HG02623 (cell line): ENCODE measurements around the gene CLDN6.
A peak's percentile ranks its signal among the peaks of the same experiment; 100 is the strongest.

Experiments
- ATAC-seq: cut with Tn5 transposase; IDR thresholded peaks from one replicate; pipeline ENCODE4 v1.9.1; 2021; ENCODE audit warnings: moderate library complexity; ENCODE audit not compliant: unreplicated experiment

Gene CLDN6

DNA sequence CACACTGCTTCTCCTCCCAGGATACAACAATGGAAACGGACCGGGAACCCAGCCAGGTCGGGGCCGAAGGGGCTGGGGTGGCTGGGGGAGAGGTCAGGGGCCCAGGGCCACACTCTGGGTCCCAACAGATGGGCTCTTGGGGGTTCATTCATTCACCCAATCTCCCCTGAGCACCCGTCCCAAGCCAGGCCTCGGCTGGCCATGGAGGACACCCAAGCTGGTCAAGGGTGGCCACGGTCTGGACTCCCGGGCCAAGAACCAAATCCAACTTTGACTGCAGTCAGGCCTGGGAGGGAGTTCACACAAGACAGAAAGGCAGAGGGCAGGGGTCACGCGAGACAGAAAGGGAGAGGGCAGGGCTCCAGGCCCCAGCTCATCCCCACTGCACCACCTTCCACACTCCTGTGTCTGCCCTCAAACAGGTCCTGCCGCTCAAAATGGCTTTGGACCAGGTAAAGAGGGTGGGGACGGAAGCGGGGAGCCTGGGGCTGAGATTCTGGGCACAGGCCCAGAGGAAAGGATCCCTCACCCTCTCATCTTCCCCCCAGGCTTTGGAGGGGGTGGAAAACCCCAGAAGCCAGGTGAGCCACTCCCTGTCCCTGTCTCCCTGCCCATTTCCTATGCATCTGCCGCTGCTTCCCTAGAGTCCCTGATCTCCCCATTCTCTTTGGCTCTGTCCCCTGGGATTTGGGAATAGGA lies 25.5 kb downstream of the CLDN6 start:
- no peak for ATAC-seq

DNA sequence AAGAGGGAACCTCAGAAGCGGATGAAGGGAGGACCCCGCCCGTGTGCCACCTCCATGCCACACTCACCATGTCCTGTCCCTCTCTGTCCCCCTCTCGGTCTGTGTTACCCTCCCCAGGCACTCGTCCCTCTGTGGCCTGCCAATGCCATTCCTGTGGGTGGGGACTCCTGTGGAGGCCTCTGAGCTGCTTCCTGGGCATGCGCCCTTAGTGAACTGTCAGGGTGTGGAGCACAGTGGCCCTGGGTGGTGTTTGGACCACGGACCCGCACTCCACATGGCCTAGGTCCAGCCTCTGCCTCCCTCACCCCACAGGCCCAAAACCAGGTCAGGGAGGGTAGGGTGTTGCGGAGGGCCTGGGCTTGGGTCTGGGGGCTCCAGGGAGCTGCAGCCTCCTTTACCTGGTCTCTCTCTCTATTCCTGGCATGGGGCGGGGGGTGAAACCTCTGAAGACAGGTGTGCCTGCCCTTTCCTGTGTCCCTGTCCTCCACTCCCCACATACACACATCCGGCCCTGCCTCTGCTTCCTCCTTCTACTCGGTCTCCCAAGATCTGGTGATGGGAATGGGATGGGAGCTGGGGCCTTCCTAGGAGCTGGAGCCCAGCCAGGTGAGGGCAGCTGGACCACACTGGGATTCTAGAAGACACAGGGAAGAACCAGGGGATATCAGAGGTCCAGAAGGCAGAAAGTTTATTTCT lies 26.3 kb downstream of the CLDN6 start:
- ATAC-seq: no peak

DNA sequence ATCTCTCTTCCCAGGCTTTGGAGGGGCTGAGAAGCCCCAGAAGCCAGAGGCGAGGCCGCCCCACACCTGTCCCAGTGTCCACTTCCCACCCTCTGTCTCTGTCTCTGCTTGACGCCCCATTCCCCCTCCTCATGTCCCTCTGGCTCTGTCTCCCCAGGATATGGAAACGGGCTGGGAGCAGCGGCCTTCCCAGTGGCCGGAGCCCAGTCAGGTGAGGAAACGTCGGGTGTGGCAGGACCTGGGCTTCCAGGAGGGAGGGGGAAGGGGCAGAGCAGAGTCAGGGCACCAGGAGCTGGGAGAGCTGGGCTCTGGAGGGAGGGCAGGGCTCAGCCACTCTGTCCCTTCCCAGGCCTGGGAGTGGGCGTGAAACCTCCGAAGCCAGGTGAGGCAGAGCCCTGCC lies 27.1 kb downstream of the CLDN6 start:
- ATAC-seq: no peak

- ATAC-seq: no peak
These were observed 29.3 kb downstream of the CLDN6 start for GRCh38 chr16:2988590-2989099.

- no peak for ATAC-seq
These were observed 30.1 kb downstream of the CLDN6 start for GRCh38 chr16:2987833-2988232.

DNA sequence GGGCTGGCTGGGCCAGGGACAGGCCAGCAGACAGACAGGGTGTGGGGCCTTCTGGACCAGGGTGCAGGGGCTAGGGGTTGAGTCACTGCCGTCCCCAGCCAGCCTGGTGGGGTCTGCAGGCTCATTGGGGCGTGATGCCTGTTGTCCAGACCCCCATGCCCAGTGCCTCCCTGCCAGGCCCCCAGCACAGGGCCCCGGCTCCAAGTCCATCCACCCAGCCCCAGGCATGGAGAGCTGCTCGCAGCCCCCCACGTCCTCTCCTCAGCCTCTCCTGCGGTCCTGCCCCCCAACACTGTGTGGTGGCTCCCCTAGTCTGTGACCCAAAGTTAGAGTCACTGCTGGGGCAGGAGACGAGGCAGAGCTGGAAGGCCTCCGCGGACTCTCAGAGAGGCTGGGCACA lies 30.7 kb downstream of the CLDN6 start:
- no peak for ATAC-seq

DNA sequence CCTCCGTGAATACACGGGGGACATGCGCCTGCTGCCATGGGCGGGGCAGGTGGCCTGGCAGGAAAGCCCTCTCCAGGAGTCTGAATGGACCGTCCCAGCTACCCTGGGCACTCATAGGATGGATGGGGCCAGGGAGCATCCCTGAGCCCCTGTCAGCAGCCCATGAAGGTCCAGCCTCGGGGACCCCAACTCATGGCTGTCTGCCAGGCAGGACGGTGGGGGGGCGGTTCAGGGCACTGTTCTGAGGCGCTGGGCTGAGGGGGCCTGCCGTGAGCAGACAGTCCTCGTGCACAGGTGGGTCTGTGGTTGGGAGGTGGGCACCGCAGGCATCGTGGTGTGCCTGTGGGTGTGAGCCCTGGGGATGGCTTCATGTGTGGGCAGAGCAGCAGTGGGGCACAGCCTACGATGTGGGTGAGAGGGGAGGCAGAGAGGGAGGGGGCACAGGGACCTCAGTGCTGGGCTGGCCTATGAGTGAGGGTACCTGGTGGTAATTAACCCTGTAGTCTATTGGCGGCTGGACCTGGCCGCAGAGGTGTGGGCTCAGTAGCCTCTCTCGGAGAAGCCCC lies 31.3 kb downstream of the CLDN6 start:
- ATAC-seq: no peak

DNA sequence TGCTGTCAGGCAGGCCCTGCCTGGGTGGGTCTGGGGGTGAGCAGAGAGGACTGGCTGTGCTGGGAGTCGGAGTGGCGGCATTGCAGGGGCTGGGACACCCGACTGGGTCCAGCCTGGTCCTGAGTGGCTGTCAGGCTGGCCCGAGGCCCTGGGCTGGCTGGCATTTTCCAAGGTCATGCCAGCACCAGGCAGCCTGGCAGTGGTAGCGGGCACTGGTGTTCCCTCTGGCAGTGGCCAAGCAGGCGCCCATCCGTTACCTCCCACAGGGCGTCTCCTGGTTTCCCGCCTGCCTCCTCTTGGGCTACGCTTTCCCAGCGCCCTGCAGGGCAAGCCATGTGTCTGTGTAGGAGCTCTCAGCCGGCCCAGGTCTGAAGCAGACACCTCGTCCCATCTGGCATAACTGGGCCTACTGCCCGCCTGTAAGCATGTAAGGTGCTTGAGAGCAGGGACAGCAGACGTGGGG lies 32.1 kb downstream of the CLDN6 start:
- no peak for ATAC-seq

DNA sequence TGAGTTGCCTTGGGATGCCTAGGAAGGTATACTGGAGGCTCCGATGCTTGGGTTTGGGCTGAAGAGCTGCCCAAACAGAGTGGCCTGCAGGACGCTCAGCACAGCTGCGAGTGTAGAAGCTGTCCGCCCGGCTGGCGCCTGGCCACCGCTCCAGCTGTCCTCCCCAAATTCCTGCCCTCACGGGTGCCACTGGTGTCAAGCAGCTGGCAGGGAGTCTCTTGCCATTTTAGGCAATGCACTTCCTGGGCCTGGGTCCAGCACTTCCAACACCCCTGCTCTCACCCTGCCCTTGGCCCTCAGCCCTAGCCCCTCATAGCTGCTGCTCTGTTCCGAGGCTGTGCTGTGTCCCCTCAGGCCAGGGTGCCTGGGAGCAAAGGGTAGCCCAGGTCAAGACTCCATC lies 32.5 kb downstream of the CLDN6 start:
- ATAC-seq: no peak

DNA sequence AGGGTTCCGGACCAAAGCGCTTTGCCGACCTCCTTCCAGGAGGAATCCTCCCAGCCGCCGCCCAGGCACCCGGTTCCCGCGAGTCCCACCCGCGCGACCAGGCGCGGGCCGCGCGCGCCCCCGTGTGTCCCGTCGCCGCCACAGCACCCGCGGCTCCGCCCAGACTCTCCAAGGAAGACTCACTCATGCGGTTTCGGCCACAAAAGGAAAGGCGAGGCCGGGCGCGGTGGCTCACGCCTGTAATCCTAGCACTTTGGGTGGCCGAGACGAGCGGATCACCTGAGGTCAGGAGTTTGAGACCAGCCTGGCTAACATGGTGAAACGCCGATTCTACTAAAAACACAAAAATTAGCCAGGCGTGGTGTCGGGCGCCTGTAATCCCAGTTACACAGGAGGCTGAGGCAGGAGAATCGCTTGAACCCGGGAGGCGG lies 34.3 kb downstream of the CLDN6 start:
- no peak for ATAC-seq

DNA sequence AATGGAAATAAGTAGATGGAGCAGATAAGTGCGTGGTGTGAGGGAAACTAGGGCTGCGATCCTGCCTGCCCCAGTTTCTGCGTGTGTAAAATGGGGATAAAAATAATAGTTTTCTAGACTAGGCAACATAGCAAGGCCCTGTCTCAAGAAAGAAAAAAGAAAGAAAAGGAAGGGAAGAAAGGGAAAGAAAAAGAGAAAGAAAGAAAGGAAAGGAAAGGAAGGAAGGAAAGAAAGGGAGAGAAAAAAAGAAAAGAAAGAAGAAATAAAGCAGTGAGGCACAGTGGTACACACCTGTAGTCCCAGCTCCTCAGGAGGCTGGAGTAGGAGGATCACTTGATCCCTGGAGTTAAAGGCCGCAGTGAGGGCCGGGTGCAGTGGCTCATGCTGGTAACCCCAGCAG lies 35.6 kb downstream of the CLDN6 start:
- no peak for ATAC-seq

- no peak for ATAC-seq
These were observed 36.1 kb downstream of the CLDN6 start for GRCh38 chr16:2981899-2982250.

- ATAC-seq: no peak
These were observed 36.6 kb downstream of the CLDN6 start for GRCh38 chr16:2981177-2981898.

DNA sequence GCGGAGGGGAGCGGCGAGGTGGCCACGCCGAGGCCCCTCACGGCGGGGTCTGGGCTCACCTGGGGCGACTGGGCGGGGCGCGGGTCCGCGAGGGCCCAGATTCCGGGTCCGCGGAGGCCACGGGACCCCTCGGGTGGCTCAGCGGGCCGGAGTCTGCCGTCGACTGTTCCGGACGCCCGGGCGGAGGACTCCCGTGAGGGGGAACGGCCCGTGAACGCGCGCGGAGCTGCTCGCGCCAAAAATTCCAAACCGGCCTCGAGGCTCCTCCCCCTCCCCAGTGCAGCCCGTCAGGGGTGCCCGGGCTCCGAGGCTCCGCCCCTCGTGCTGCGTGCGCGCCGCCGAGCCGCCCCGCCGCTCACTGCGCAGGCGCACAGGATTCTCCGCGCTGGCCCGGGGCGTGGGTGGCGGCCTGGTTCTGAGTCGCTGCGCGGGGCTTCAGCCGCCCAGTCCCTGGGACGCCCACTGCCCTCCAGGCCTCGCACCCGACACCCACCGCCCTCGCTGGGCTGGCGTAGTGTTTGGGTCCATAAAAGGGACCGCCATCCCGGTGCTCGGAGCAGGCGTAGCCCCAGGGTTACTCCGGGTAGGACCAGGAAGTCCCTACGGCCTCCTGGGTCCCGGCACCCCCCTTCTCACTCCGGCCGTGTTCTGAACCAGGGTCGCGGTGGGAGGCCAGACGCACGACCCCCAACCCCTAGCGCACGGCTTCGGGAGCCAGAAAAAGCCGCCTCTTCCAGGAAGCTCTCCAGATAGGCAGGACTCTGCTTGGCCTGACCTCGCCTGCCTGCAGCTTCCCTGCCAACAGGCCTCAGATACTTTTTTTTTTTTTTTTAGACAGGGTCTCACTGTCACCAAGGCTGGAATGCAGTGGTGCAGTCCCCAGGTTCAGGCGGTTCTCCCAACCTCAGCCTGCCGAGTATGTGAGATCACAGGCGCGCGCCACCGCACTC lies 37.5 kb downstream of the CLDN6 start, which contains the start of gene PKMYT1:
Gene PKMYT1, minus strand, starts transcription at position 220 of the 950 bp plus-strand sequence. CDS start 789 bp downstream, outside the sequence.
- peak; percentile 65 for ATAC-seq

- no peak for ATAC-seq
These were observed 38.2 kb downstream of the CLDN6 start for GRCh38 chr16:2979669-2980226.

- no peak for ATAC-seq
These were observed 40.5 kb downstream of the CLDN6 start for GRCh38 chr16:2977440-2977839.

- no peak for ATAC-seq
These were observed 41.3 kb downstream of the CLDN6 start for GRCh38 chr16:2976673-2977072.

GRCh38 chr16:2976201-2976600 lies 41.8 kb downstream of the CLDN6 start:
- ATAC-seq: no peak

GRCh38 chr16:2975161-2975795 lies 42.7 kb downstream of the CLDN6 start:
- no peak for ATAC-seq
